ENCODE data around the gene SLC1A3. TPM values are rescaled to one million over a fixed set of nuclear protein-coding genes. Genes with fewer than 3 reads are reported as not detected.

SLC1A3 gene
- total RNA-seq, 2 donors from 2014 or later = 24.1 to 44.4 TPM

GRCh38 chr5:36596756-36597155 lies 9.7 kb upstream of the SLC1A3 start:
- intact Hi-C loops (cut with DNase I) = no loop called here
- no peak for DNase-seq (ENCODE audit: low spot score)

- intact Hi-C loops (cut with DNase I) = no loop called here
- no peak for DNase-seq (ENCODE audit: low spot score)
These were observed 8.4 kb upstream of the SLC1A3 start for GRCh38 chr5:36598045-36598444.

- DNase-seq (ENCODE audit: low spot score) = no peak
- intact Hi-C loops (cut with DNase I) = loop anchor here in 1 of 2 donors (2.0 kb wide), 1 partner anchor 19 kb away; no protein-coding TSS in a partner anchor
These were observed 6.2 kb upstream of the SLC1A3 start for GRCh38 chr5:36599986-36600779.

GRCh38 chr5:36600917-36601527 lies 5.4 kb upstream of the SLC1A3 start:
- DNase-seq (ENCODE audit: low spot score) = no peak
- intact Hi-C loops (cut with DNase I) = loop anchor here in 1 of 2 donors (2.0 kb wide), 1 partner anchor 18 kb away; no protein-coding TSS in a partner anchor

GRCh38 chr5:36602704-36603321 lies 3.6 kb upstream of the SLC1A3 start:
- intact Hi-C loops (cut with DNase I) = no loop called here
- no peak for DNase-seq (ENCODE audit: low spot score)

- no peak for DNase-seq (ENCODE audit: low spot score)
- intact Hi-C loops (cut with DNase I) = no loop called here
These were observed 1.2 kb upstream of the SLC1A3 start for GRCh38 chr5:36605241-36605640.

GRCh38 chr5:36606036-36606427 lies 374 bp upstream of the SLC1A3 start:
- no peak for DNase-seq (ENCODE audit: low spot score)
- intact Hi-C loops (cut with DNase I) = no loop called here

GRCh38 chr5:36607114-36607571 lies 737 bp downstream of the SLC1A3 start:
- DNase-seq (ENCODE audit: low spot score) = no peak
- intact Hi-C loops (cut with DNase I) = no loop called here

GRCh38 chr5:36607838-36608783 lies 1.7 kb downstream of the SLC1A3 start:
- intact Hi-C loops (cut with DNase I) = no loop called here

GRCh38 chr5:36610621-36611020 lies 4.2 kb downstream of the SLC1A3 start:
- intact Hi-C loops (cut with DNase I) = no loop called here
- no peak for DNase-seq (ENCODE audit: low spot score)

More at GRCh38 chr5:36607838-36608783, 1.7 kb downstream of the SLC1A3 start:
- no peak for DNase-seq (ENCODE audit: low spot score)

GRCh38 chr5:36611520-36612274 lies 5.3 kb downstream of the SLC1A3 start:
- intact Hi-C loops (cut with DNase I) = no loop called here
- no peak for DNase-seq (ENCODE audit: low spot score)

- DNase-seq (ENCODE audit: low spot score) = no peak
- intact Hi-C loops (cut with DNase I) = no loop called here
These were observed 6.8 kb downstream of the SLC1A3 start for GRCh38 chr5:36613241-36613640.

- intact Hi-C loops (cut with DNase I) = no loop called here
These were observed 7.6 kb downstream of the SLC1A3 start for GRCh38 chr5:36613771-36614656.

GRCh38 chr5:36614657-36615308 lies 8.4 kb downstream of the SLC1A3 start:
- DNase-seq (ENCODE audit: low spot score) = no peak
- intact Hi-C loops (cut with DNase I) = no loop called here

More at GRCh38 chr5:36613771-36614656, 7.6 kb downstream of the SLC1A3 start:
- DNase-seq (ENCODE audit: low spot score) = no peak

GRCh38 chr5:36619012-36619635 lies 12.7 kb downstream of the SLC1A3 start:
- intact Hi-C loops (cut with DNase I) = loop anchor here in 1 of 2 donors (2.0 kb wide), 1 partner anchor 18 kb away; no protein-coding TSS in a partner anchor
- no peak for DNase-seq (ENCODE audit: low spot score)

GRCh38 chr5:36621985-36622384 lies 15.6 kb downstream of the SLC1A3 start:
- intact Hi-C loops (cut with DNase I) = no loop called here
- no peak for DNase-seq (ENCODE audit: low spot score)

Measured in posterior vena cava (tissue), 2 donors.